H1 (cell line): ENCODE measurements around the gene TFCP2L1. TPM values are rescaled to one million over a fixed set of nuclear protein-coding genes. Genes with fewer than 3 reads are reported as not detected.

ENCODE experiments used
- CTCF ChIA-PET: fragments of 300-600 bp; sonication (Branson Sonifier 250); formaldehyde crosslinking; loops from one replicate; lab custom pipeline; 2021; ENCODE audit not compliant: partially characterized antibody; lab: Charles Lee
- POLR2A ChIA-PET: fragments of 300-600 bp; sonication (Branson Sonifier 250); formaldehyde crosslinking; loops from one replicate; lab custom pipeline; 2021; ENCODE audit warnings: inconsistent platforms; ENCODE audit not compliant: partially characterized antibody; lab: Charles Lee
- DNase-seq, 2 experiments: peaks; one replicate each; pipeline versions ENCODE4 v3.0.0 to v3.0.0-alpha.2; 2010 to 2022; ENCODE audit warnings: low spot score in 2 of 2, low read depth in 1 of 2, mixed read lengths in 1 of 2
- FAIRE-seq: peaks from 2 replicates; lab custom pipeline; 2011; peaks lifted over from hg19 to GRCh38; lab: Jason Lieb, UNC
- H2AFZ ChIP-seq: 2 replicates; pipeline ENCODE4 v1.8.1; 2012; ENCODE audit warnings: low read length, inconsistent platforms
- H2AK5ac ChIP-seq: 2 replicates; pipeline ENCODE4 v1.6.1; 2013; ENCODE audit warnings: low read depth, low read length
- H2BK120ac ChIP-seq: replicated peaks from 2 replicates; pipeline ENCODE3; 2013; ENCODE audit warnings: low read depth, low read length, inconsistent platforms
- H2BK12ac ChIP-seq: 2 replicates; pipeline ENCODE4 v1.6.1; 2013; ENCODE audit warnings: low read depth, low read length
- H2BK15ac ChIP-seq: 2 replicates; pipeline ENCODE4 v1.6.1; 2013; ENCODE audit warnings: low read length
- H2BK20ac ChIP-seq: 2 replicates; pipeline ENCODE4 v1.6.1; 2013; ENCODE audit warnings: low read length
- H2BK5ac ChIP-seq: 2 replicates; pipeline ENCODE4 v1.6.1; 2013; ENCODE audit warnings: low read depth, low read length
- H3K14ac ChIP-seq: 2 replicates; pipeline ENCODE4 v1.6.1; 2013; ENCODE audit warnings: inconsistent platforms; ENCODE audit not compliant: insufficient read length
- H3K18ac ChIP-seq: 2 replicates; pipeline ENCODE4 v1.6.1; 2013; ENCODE audit warnings: low read length; ENCODE audit errors: extremely low read depth
- H3K23ac ChIP-seq: 2 replicates; pipeline ENCODE4 v1.6.1; 2013; ENCODE audit warnings: inconsistent platforms; ENCODE audit not compliant: insufficient read length
- H3K23me2 ChIP-seq: 2 replicates; pipeline ENCODE4 v1.6.1; 2013; ENCODE audit warnings: low read depth, low read length
- H3K27ac ChIP-seq: 2 replicates; pipeline ENCODE4 v1.6.1; 2011; ENCODE audit warnings: low read depth, low read length, inconsistent platforms
- H3K27me3 ChIP-seq, 4 experiments: replicated peaks in 1 of 4; 1 replicate in 1 of 4; 2 replicates in 3 of 4; pipeline versions ENCODE4 v1.6.1 to v1.8.1; 2011 to 2013; ENCODE audit warnings: low read length in 3 of 4, mild to moderate bottlenecking in 3 of 4, inconsistent platforms in 2 of 4, mixed read lengths in 2 of 4, moderate library complexity in 1 of 4; ENCODE audit not compliant: control insufficient read depth in 3 of 4, insufficient read depth in 3 of 4; ENCODE audit errors: extremely low read depth in 1 of 4
- H3K36me3 ChIP-seq, 4 experiments: 2 replicates each; pipeline versions ENCODE4 v1.6.1 to v1.8.1; 2011 to 2013; ENCODE audit warnings: mild to moderate bottlenecking in 4 of 4, low read length in 3 of 4, moderate library complexity in 2 of 4, control low read depth in 1 of 4, inconsistent platforms in 1 of 4; ENCODE audit not compliant: insufficient read depth in 4 of 4, control insufficient read depth in 2 of 4
- H3K4ac ChIP-seq: replicated peaks from 2 replicates; pipeline ENCODE3; 2013; ENCODE audit warnings: low read length, low read depth, mixed read lengths, inconsistent platforms; ENCODE audit not compliant: insufficient read length
- H3K4me1 ChIP-seq, 4 experiments: replicated peaks in 1 of 4; 1 replicate in 1 of 4; 2 replicates in 3 of 4; pipeline versions ENCODE4 v1.6.1 to v1.8.1; 2011 to 2013; ENCODE audit warnings: low read length in 3 of 4, inconsistent platforms in 2 of 4, mixed read lengths in 1 of 4; ENCODE audit not compliant: insufficient read depth in 4 of 4, control insufficient read depth in 3 of 4
- H3K4me2 ChIP-seq, 2 experiments: 2 replicates each; pipeline versions ENCODE4 v1.6.1 to v1.8.1; 2011 to 2013; ENCODE audit warnings: low read depth in 2 of 2, low read length in 2 of 2, control low read depth in 1 of 2, inconsistent platforms in 1 of 2, mild to moderate bottlenecking in 1 of 2; ENCODE audit not compliant: insufficient read depth in 1 of 2
- H3K4me3 ChIP-seq, 4 experiments: fragments of 200-600, 300-600 bp in 1 of 4; sonication (generic), shearing (Covaris generic), sonication (Bioruptor Twin) in 1 of 4; 2 replicates each; pipeline versions ENCODE4 v1.5.1 to v1.8.1; 2011 to 2016; ENCODE audit warnings: low read length in 4 of 4, low read depth in 3 of 4, control low read depth in 2 of 4, inconsistent platforms in 2 of 4, mild to moderate bottlenecking in 2 of 4, mixed read lengths in 1 of 4, moderate library complexity in 1 of 4; ENCODE audit not compliant: insufficient read depth in 2 of 4; ENCODE audit errors: extremely low read depth in 1 of 4
- H3K56ac ChIP-seq: replicated peaks from 2 replicates; pipeline ENCODE3; 2013; ENCODE audit warnings: low read depth, mild to moderate bottlenecking, mixed read lengths, low read length, inconsistent platforms; ENCODE audit not compliant: insufficient read length
- H3K79me1 ChIP-seq: 2 replicates; pipeline ENCODE4 v1.6.1; 2013; ENCODE audit warnings: low read depth, low read length, control low read depth
- H3K79me2 ChIP-seq, 2 experiments: 2 replicates each; pipeline versions ENCODE4 v1.6.1 to v1.8.1; 2012 to 2013; ENCODE audit warnings: low read length in 2 of 2, mild to moderate bottlenecking in 2 of 2, inconsistent platforms in 1 of 2; ENCODE audit not compliant: insufficient read depth in 2 of 2, control insufficient read depth in 1 of 2
- H3K9ac ChIP-seq, 4 experiments: replicated peaks in 1 of 4; 1 replicate in 1 of 4; 2 replicates in 3 of 4; pipeline versions ENCODE4 v1.6.1 to v1.8.1; 2011 to 2013; ENCODE audit warnings: low read depth in 3 of 4, low read length in 3 of 4, control low read depth in 2 of 4, mild to moderate bottlenecking in 2 of 4, moderate library complexity in 2 of 4, inconsistent platforms in 1 of 4; ENCODE audit errors: extremely low read depth in 1 of 4
- H3K9me3 ChIP-seq, 2 experiments: 2 replicates each; pipeline versions ENCODE4 v1.6.1 to v1.8.1; 2012 to 2013; ENCODE audit warnings: mild to moderate bottlenecking in 2 of 2, moderate library complexity in 2 of 2, control low read depth in 1 of 2, inconsistent platforms in 1 of 2, low read depth in 1 of 2, low read length in 1 of 2, mixed read lengths in 1 of 2; ENCODE audit not compliant: insufficient read depth in 2 of 2
- H4K20me1 ChIP-seq, 2 experiments: replicated peaks in 1 of 2; 2 replicates each; pipeline versions ENCODE3 to v1.8.1; 2011 to 2013; ENCODE audit warnings: inconsistent platforms in 2 of 2, low read length in 2 of 2, mild to moderate bottlenecking in 1 of 2; ENCODE audit not compliant: insufficient read depth in 2 of 2, control insufficient read depth in 1 of 2
- H4K5ac ChIP-seq: 2 replicates; pipeline ENCODE4 v1.6.1; 2013; ENCODE audit warnings: low read length, low read depth, mixed read lengths, inconsistent platforms; ENCODE audit not compliant: insufficient read length
- H4K8ac ChIP-seq: 2 replicates; pipeline ENCODE4 v1.8.0; 2013; ENCODE audit warnings: mild to moderate bottlenecking, moderate library complexity, low read length, inconsistent platforms; ENCODE audit not compliant: insufficient read depth; ENCODE audit errors: extremely low read depth
- H4K91ac ChIP-seq: replicated peaks from 2 replicates; pipeline ENCODE3; 2013; ENCODE audit warnings: low read length, mixed read lengths, inconsistent platforms; ENCODE audit not compliant: insufficient read length
- CREB1 ChIP-seq: IDR thresholded peaks from 2 replicates; pipeline ENCODE4 v1.6.1; 2012; ENCODE audit warnings: inconsistent platforms
- GABPA ChIP-seq: IDR thresholded peaks from 2 replicates; pipeline ENCODE4 v1.6.1; 2011; ENCODE audit warnings: mild to moderate bottlenecking, low read length, moderate library complexity, borderline replicate concordance; ENCODE audit not compliant: insufficient read depth
- HDAC6 ChIP-seq: IDR thresholded peaks from one replicate; pipeline ENCODE4 v1.7.1; 2012; ENCODE audit warnings: low read depth, mild to moderate bottlenecking, inconsistent platforms, low read length, moderate library complexity
- JUN ChIP-seq: IDR thresholded peaks from 2 replicates; pipeline ENCODE4 v1.6.1; 2011; ENCODE audit warnings: low read depth, mild to moderate bottlenecking, improper control_type of control experiment, low read length
- KDM1A ChIP-seq: fragments of 200-600, 300-600 bp; sonication (generic); IDR thresholded peaks from 2 replicates; pipeline ENCODE4 v1.7.1; 2016; ENCODE audit warnings: mild to moderate bottlenecking, low read length, borderline replicate concordance
- MAFK ChIP-seq: IDR thresholded peaks from 2 replicates; pipeline ENCODE4 v1.6.1; 2012; ENCODE audit warnings: low read depth, mild to moderate bottlenecking, improper control_type of control experiment, low read length
- SIN3A ChIP-seq, 2 experiments: IDR thresholded peaks in 1 of 2; conservative IDR thresholded peaks in 1 of 2; 2 replicates each; pipeline ENCODE4 v1.6.1; 2011 to 2012; ENCODE audit warnings: low read length in 2 of 2, improper control_type of control experiment in 1 of 2, low read depth in 1 of 2, mild to moderate bottlenecking in 1 of 2
- SRF ChIP-seq: IDR thresholded peaks from 2 replicates; pipeline ENCODE4 v1.6.1; 2011; ENCODE audit warnings: mild to moderate bottlenecking, low read depth, low read length, moderate library complexity
- SUZ12 ChIP-seq: fragments of 200-600 bp; sonication (generic); IDR thresholded peaks from 2 replicates; pipeline ENCODE4 v1.6.1; 2012; ENCODE audit warnings: mild to moderate bottlenecking, inconsistent platforms, low read length, moderate library complexity, mixed read lengths
- TAF7 ChIP-seq: optimal IDR thresholded peaks from 2 replicates; pipeline ENCODE3; 2011; ENCODE audit warnings: low read depth, mild to moderate bottlenecking, inconsistent platforms, low read length, moderate library complexity, borderline replicate concordance
- TBP ChIP-seq: IDR thresholded peaks from 2 replicates; pipeline ENCODE4 v1.6.1; 2011; ENCODE audit warnings: low read depth, low read length, improper control_type of control experiment
- WGBS, 2 experiments: shearing (Covaris generic) in 1 of 2; methylation state at CpG; one replicate each; pipeline versions ENCODE4 v1.1.6 to v1.1.7; 2013 to 2015; ENCODE audit warnings: low lambda C conversion rate in 2 of 2, mixed read lengths in 2 of 2, inconsistent platforms in 1 of 2, low coverage in 1 of 2, missing lambda C conversion rate in 1 of 2; ENCODE audit not compliant: insufficient replicate concordance in 2 of 2, insufficient coverage in 1 of 2, insufficient read length in 1 of 2; ENCODE audit errors: extremely low coverage in 1 of 2, missing lambda C conversion rate in 1 of 2; 5-methylcytosine and 5-hydroxymethylcytosine counted together
- polyA plus RNA-seq, 7 experiments: library from polyadenylated mRNA; depleted of rRNA in 3 of 7; stranded (reverse) in 5 of 7; unstranded in 2 of 7; fragments of >200 nt in 5 of 7; fragments of 200-250 nt in 2 of 7; gene quantifications; 1 replicate in 5 of 7; 2 replicates in 1 of 7; 4 replicates in 1 of 7; pipeline versions ENCODE4 v1.2.1 to v1.2.3, GENCODE V29; 2011 to 2013; ENCODE audit warnings: missing spikeins in 2 of 7, mixed read lengths in 2 of 7
- total RNA-seq: library from RNA; stranded (reverse); fragmentation: NEBNext Ultra II Directional; extraction: Animal tissue kit (Norgen Biotek cat#: 25700); gene quantifications from 2 replicates; pipeline ENCODE4 v1.2.1, GENCODE V29; 2021
- TF ChIP-seq, protein P1 (sequence below): IDR thresholded peaks from 2 replicates; pipeline ENCODE4 v1.6.1; 2011; ENCODE audit warnings: low read length, improper control_type of control experiment

Gene TFCP2L1
- total and polyA plus RNA-seq, 2 of the 8 experiments (the other 6 are each of a cell fraction or from before 2014, with no cell fraction given): 1.5 to 3.8 TPM

GRCh38 chr2:121212661-121213325, 72.2 kb downstream of the TFCP2L1 start:
- no peak overlapping the region for H2AK5ac ChIP-seq
- POLR2A ChIA-PET: interaction anchor here (0.6 kb wide), 1 partner anchor 513 kb away, joined by 3 read pairs; no protein-coding TSS in a partner anchor
- CTCF ChIA-PET: interaction anchor here (0.6 to 1.6 kb wide), 4 partner anchors 9 to 675 kb away, joined by 3 to 6 read pairs (median 3); no protein-coding TSS in a partner anchor
- TF ChIP-seq CREB1 (no peak), MAFK (no peak), KDM1A (no peak), GABPA (no peak), SIN3A (conservative IDR thresholded peaks at IDR 0.05 in 1 of 2, IDR thresholded peaks at IDR 0.05 in 1 of 2; ENCODE audit: low read depth in 1 of 2, low read length in 2 of 2) (no peak), SUZ12 (no peak), TAF7 (no peak), TBP (no peak), JUN (no peak), HDAC6 (no peak), SRF (no peak)
- TF ChIP-seq, protein P1, sequence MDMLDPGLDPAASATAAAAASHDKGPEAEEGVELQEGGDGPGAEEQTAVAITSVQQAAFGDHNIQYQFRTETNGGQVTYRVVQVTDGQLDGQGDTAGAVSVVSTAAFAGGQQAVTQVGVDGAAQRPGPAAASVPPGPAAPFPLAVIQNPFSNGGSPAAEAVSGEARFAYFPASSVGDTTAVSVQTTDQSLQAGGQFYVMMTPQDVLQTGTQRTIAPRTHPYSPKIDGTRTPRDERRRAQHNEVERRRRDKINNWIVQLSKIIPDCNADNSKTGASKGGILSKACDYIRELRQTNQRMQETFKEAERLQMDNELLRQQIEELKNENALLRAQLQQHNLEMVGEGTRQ: no peak

More at GRCh38 chr2:121212661-121213325, 72.2 kb downstream of the TFCP2L1 start:
- Histone ChIP-seq H3K36me3 (no peaks in the 10 kb centered on the region), H3K4me3 (no peak overlapping the region), H3K79me1 (no peaks in the 10 kb centered on the region), H2BK12ac (no peak overlapping the region), H3K23ac (no peak overlapping the region), H3K14ac (no peak overlapping the region), H3K4ac (no peak overlapping the region), H2BK15ac (no peak overlapping the region), H3K4me1 (peaks cover 0 to 7% (median 0%) of the 10 kb centered on the region in 4 experiments; a peak in 2 of 7 replicates), H2AFZ (no peak overlapping the region), H4K20me1 (no peaks in the 10 kb centered on the region), H3K79me2 (no peaks in the 10 kb centered on the region), H3K9ac (no peak overlapping the region), H2BK120ac (no peak overlapping the region), H4K8ac (no peak overlapping the region), H4K5ac (no peak overlapping the region), H3K9me3 (no peaks in the 10 kb centered on the region), H3K23me2 (no peaks in the 10 kb centered on the region; the same call in 1 of the 2 replicates), H2BK5ac (no peak overlapping the region), H3K18ac (no peak overlapping the region), H3K4me2 (no peak overlapping the region), H3K27ac (no peak overlapping the region), H2BK20ac (no peak overlapping the region), H3K27me3 (no peaks in the 10 kb centered on the region), H4K91ac (no peak overlapping the region), H3K56ac (no peak overlapping the region)
- FAIRE-seq (no peak), DNase-seq (no peak)
- 74% methylated on average over 30 of the region's 33 CpGs; no CpG with 5 or more reads in 1 of the 2 experiments for WGBS, 2 experiments
